A549 treated with dexamethasone at 1 μM for 4 hours (cell line): Measurements from ENCODE around the gene CRTC1. TPM values are rescaled to one million over a fixed set of nuclear protein-coding genes. Genes with fewer than 3 reads are reported as not detected.

Source experiments
- total RNA-seq: library from RNA; stranded (reverse); fragments of 200-300 nt; extraction: Qiagen RNA extraction; gene quantifications from 5 replicates; pipeline ENCODE4 v1.2.3, GENCODE V29; 2022

Gene CRTC1, protein sequence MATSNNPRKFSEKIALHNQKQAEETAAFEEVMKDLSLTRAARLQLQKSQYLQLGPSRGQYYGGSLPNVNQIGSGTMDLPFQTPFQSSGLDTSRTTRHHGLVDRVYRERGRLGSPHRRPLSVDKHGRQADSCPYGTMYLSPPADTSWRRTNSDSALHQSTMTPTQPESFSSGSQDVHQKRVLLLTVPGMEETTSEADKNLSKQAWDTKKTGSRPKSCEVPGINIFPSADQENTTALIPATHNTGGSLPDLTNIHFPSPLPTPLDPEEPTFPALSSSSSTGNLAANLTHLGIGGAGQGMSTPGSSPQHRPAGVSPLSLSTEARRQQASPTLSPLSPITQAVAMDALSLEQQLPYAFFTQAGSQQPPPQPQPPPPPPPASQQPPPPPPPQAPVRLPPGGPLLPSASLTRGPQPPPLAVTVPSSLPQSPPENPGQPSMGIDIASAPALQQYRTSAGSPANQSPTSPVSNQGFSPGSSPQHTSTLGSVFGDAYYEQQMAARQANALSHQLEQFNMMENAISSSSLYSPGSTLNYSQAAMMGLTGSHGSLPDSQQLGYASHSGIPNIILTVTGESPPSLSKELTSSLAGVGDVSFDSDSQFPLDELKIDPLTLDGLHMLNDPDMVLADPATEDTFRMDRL
- 2.3 to 5.6 TPM (median 4.7 TPM) in 5 replicates for total RNA-seq

DNA sequence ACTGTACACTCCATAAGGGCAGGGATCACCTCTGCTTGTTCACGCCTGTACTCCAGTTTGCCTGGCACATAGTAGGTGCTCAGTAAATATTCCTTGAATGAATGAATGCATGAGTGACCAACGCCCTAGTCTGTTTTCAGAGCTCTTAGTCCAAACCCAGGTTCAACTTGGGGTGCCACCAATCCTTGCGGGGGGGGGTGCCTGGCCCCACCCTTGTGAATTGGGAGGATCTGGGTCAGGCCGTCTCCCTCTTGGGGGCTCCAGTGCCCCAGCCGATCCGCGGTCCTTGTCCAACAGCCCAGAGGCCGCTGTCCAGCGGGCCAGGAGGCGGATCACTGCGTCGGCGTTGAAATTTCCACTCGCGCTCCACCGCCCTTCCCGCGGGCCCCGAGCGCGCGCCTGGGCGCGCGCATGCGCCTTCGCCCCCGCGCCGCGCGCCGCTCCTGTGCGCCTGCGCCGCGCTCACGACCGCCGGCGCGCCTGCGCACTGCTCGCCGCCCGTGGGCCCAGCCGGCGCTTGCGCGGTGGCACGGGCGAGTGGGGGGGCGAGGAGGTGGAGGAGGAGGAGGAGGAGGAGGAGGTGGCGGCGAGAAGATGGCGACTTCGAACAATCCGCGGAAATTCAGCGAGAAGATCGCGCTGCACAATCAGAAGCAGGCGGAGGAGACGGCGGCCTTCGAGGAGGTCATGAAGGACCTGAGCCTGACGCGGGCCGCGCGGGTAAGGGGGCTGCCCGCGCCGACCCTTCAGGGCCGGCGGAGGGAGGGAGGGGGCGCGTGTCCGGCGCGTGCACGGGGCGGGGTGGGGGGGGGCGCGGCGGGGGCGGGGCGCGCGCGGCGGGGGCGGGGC lies at the start of gene CRTC1:
TSS of gene CRTC1 (plus strand) at position 572 of the 849 bp plus-strand sequence. CDS start at position 595, 23 bp downstream.

DNA sequence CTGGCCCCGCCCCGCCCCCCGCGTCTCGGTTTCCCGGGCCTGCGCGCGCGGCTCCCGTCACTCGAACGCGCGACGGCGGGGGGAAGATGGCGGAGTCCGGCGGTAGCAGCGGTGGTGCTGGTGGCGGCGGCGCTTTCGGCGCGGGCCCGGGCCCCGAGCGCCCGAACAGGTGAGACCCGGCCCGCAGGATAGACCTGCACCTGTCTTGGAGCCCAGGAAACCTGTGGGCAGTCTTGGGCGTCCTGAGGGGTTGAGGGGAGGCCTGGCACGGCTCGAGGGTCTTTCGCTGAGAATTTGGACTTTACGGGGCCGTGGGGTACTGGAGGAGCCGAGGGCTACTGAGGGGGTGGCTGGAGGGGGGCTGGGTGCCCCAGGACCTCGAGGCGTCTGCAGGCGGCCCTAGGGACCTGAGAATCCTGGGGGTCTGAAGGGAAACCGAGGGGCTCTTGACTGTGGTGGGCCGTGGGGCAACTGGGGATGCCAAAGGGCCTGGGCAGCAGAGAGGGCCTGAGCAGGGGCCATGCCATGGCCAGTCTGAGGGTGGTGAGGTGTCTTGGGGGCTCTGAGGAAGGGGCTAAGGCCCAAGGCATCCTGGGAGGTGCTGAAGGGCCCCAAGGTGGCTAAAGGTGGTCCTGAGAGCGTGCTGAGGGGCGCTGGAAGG lies 46.4 kb upstream of the CRTC1 start, which contains the start of gene KLHL26:
TSS of gene KLHL26 (plus strand) at position 60 of the 661 bp plus-strand sequence. CDS start at position 87, 27 bp downstream.

DNA sequence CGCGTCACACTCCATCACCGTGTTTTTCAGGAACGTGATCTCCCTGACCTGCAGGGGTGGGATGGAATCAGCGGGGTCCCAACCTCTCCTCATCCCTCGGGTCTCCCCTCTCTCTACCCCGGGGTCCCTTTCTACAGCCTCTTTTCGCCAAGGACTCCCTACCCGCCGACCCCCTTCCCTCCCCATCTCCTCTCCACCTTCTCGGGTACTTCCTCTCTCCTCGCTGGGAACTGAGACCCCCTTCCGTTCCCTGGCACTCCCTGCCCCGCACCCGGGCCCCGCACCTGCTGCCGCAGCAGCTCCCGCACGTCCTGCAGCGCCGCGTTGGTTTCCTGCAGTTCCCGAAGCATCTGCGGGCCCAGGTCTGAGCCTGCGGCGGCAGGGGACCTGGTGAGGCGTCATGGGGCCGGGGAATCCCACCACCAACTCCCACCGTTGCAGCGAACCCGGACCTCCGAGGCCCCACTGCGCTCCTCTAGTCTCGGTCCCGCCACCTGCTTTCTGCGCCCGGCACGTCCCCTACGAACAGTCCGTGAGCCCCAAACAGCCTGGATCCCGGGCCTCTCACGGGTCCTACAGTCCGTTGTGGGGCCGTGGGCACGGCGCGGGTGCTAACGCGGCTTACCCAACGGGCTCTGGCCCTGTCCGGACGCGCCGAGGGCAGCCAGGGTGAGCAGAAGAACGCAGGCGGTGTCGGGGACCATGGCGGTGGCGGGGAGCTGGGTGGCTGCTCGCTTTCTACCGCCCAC lies 107.3 kb downstream of the CRTC1 start, which contains the start of gene COMP:
TSS of gene COMP (minus strand) at position 740 of the 749 bp plus-strand sequence. CDS start at position 704, 36 bp downstream.

DNA sequence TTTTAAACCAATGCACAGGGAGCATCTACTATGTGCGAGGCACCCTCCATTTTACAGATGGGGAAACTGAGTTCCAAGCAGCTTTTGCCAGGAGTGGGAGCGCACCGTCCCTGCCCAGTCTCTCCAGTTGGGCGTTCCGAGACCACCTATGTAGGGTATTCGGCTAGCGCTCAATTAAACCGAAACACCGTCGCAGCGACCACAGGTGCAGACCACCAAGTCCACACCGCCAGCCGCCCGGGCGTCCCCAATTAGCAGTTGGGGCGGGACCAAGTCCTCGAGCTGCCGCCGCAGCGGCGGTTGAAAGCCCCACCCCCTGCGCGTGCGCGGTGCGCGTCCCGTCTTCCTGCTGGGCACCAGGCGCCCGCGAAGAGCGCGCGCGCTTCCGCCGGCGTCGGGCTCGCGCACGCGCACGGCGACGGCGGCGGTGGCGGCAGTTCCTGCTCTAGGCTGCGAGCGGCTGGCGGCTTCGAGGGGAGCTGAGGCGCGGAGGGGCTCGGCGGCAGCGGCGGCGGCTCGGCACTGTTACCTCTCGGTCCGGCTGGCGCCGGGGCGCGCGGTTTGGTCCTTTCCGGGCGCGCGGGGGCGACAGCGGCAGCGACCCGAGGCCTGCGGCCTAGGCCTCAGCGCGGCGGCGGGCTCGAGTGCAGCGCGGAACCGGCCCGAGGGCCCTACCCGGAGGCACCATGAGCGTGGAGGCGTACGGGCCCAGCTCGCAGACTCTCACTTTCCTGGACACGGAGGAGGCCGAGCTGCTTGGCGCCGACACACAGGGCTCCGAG lies 148.2 kb downstream of the CRTC1 start, which contains the start of gene UPF1:
TSS of gene UPF1 (plus strand) at position 436 of the 782 bp plus-strand sequence. CDS start at position 687, 251 bp downstream.

Other genes starting within 250 kb of the CRTC1 start
- 26.1 to 43.6 TPM (median 42.8 TPM) in 5 replicates for gene ISYNA1, start 245.5 kb upstream of the CRTC1 start, total RNA-seq
- gene ELL, start 161.6 kb upstream of the CRTC1 start, total RNA-seq: 3.7 to 6.4 TPM (median 6.3 TPM) in 5 replicates
- gene FKBP8, start 140.1 kb upstream of the CRTC1 start, total RNA-seq: 113 to 154 TPM (median 146 TPM) in 5 replicates
- gene KXD1, start 125.8 kb upstream of the CRTC1 start, total RNA-seq: 84.8 to 106 TPM (median 98.7 TPM) in 5 replicates
- 1,021 to 1,163 TPM (median 1,060 TPM) in 5 replicates for gene UBA52, start 111.8 kb upstream of the CRTC1 start, total RNA-seq
- gene REX1BD, start 94.9 kb upstream of the CRTC1 start, total RNA-seq: 38.3 to 52.4 TPM (median 45.9 TPM) in 5 replicates
- gene CRLF1, start 76.9 kb upstream of the CRTC1 start, total RNA-seq: 3.7 to 7.1 TPM (median 6.8 TPM) in 5 replicates
- gene TMEM59L, start 70.8 kb upstream of the CRTC1 start, total RNA-seq: 3.8 to 6.1 TPM (median 5.2 TPM) in 5 replicates
- 3.7 to 5.1 TPM (median 4.7 TPM) in 5 replicates for gene KLHL26, start 46.7 kb upstream of the CRTC1 start, total RNA-seq
- gene COMP, start 107.6 kb downstream of the CRTC1 start, total RNA-seq: 0.16 to 0.26 TPM (median 0.19 TPM) in 5 replicates
- 27.8 to 45.2 TPM (median 43.1 TPM) in 5 replicates for gene UPF1, start 148.3 kb downstream of the CRTC1 start, total RNA-seq
- 4.8 to 5.6 TPM (median 5.0 TPM) in 5 replicates for gene CERS1, start 212.5 kb downstream of the CRTC1 start, total RNA-seq
- 131 to 148 TPM (median 135 TPM) in 5 replicates for gene COPE, start 235.7 kb downstream of the CRTC1 start, total RNA-seq
- 27.6 to 40.9 TPM (median 37.4 TPM) in 5 replicates for gene DDX49, start 236.0 kb downstream of the CRTC1 start, total RNA-seq